ENCODE results near the gene MGAT4B.

DNA sequence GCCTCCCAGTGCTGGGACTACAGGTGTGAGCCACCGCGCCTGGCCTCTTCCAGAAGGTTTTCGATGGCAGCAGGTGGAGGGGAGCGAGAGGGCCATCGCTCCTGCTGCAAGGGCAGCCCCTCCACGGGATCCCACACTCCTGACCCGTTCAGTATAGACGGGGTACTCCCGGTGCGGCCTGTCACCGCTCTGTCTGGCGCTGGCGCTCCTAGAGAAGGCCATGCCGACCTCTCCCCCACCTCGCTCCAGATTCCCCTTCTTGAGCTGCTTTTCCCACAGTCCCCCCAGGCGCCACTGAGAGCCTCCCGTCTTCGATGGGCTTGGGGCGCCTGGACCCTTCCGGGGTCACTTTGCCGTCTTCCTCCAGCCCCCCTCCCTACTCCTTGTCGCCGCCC, 9.7 kb upstream of the MGAT4B start:
- TF ChIP-seq, protein P1, sequence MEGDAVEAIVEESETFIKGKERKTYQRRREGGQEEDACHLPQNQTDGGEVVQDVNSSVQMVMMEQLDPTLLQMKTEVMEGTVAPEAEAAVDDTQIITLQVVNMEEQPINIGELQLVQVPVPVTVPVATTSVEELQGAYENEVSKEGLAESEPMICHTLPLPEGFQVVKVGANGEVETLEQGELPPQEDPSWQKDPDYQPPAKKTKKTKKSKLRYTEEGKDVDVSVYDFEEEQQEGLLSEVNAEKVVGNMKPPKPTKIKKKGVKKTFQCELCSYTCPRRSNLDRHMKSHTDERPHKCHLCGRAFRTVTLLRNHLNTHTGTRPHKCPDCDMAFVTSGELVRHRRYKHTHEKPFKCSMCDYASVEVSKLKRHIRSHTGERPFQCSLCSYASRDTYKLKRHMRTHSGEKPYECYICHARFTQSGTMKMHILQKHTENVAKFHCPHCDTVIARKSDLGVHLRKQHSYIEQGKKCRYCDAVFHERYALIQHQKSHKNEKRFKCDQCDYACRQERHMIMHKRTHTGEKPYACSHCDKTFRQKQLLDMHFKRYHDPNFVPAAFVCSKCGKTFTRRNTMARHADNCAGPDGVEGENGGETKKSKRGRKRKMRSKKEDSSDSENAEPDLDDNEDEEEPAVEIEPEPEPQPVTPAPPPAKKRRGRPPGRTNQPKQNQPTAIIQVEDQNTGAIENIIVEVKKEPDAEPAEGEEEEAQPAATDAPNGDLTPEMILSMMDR (IDR thresholded peaks at IDR 0.05) = no peak
- TF ChIP-seq POLR2A (IDR thresholded peaks at IDR 0.05) = no peak
